Measurements from ENCODE around the gene TTYH1.
A peak's percentile ranks its signal among the peaks of the same experiment; 100 is the strongest.

Gene TTYH1

GRCh38 chr19:54383330-54383729 lies 31.9 kb upstream of the TTYH1 start:
- DNase-seq (ENCODE audit: low read depth in 1 of 2, low spot score in 1 of 2) = no peak
- no peak overlapping the region for H3K4me3 ChIP-seq (replicated peaks; ENCODE audit: insufficient read depth, low read length)
- no peaks in the 10 kb centered on the region for H3K27me3 ChIP-seq (ENCODE audit: insufficient read depth, poor library complexity, severe bottlenecking)
- TF ChIP-seq POLR2AphosphoS5 (IDR thresholded peaks at IDR 0.05; ENCODE audit: low read depth) (no peak), GABPA (IDR thresholded peaks at IDR 0.05; ENCODE audit: low read depth) (no peak), CTCF (IDR thresholded peaks at IDR 0.05; ENCODE audit: insufficient read depth, low read length) (no peak), SPI1 (IDR thresholded peaks at IDR 0.05; ENCODE audit: borderline replicate concordance, low read depth) (no peak)
- TF ChIP-seq, protein P1, sequence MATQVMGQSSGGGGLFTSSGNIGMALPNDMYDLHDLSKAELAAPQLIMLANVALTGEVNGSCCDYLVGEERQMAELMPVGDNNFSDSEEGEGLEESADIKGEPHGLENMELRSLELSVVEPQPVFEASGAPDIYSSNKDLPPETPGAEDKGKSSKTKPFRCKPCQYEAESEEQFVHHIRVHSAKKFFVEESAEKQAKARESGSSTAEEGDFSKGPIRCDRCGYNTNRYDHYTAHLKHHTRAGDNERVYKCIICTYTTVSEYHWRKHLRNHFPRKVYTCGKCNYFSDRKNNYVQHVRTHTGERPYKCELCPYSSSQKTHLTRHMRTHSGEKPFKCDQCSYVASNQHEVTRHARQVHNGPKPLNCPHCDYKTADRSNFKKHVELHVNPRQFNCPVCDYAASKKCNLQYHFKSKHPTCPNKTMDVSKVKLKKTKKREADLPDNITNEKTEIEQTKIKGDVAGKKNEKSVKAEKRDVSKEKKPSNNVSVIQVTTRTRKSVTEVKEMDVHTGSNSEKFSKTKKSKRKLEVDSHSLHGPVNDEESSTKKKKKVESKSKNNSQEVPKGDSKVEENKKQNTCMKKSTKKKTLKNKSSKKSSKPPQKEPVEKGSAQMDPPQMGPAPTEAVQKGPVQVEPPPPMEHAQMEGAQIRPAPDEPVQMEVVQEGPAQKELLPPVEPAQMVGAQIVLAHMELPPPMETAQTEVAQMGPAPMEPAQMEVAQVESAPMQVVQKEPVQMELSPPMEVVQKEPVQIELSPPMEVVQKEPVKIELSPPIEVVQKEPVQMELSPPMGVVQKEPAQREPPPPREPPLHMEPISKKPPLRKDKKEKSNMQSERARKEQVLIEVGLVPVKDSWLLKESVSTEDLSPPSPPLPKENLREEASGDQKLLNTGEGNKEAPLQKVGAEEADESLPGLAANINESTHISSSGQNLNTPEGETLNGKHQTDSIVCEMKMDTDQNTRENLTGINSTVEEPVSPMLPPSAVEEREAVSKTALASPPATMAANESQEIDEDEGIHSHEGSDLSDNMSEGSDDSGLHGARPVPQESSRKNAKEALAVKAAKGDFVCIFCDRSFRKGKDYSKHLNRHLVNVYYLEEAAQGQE (IDR thresholded peaks at IDR 0.05; ENCODE audit: insufficient replicate concordance, low read depth) = no peak
- H3K27ac ChIP-seq (replicated peaks) = no peak overlapping the region

- H3K27ac ChIP-seq (replicated peaks) = peak overlapping the region; percentile 83
- H3K27me3 ChIP-seq (ENCODE audit: insufficient read depth, poor library complexity, severe bottlenecking) = no peaks in the 10 kb centered on the region
- H3K4me3 ChIP-seq (replicated peaks; ENCODE audit: insufficient read depth, low read length) = peak overlapping the region; percentile 27
- peak; percentile 78 to 93 for DNase-seq (ENCODE audit: low read depth in 1 of 2, low spot score in 1 of 2)
- TF ChIP-seq GABPA (IDR thresholded peaks at IDR 0.05; ENCODE audit: low read depth) = peak; percentile 54; the same call in 1 of the 2 replicates
- TF ChIP-seq, protein P1 (IDR thresholded peaks at IDR 0.05; ENCODE audit: insufficient replicate concordance, low read depth) = no peak
- TF ChIP-seq SPI1 (IDR thresholded peaks at IDR 0.05; ENCODE audit: borderline replicate concordance, low read depth) = peak; percentile 66; the same call in 1 of the 2 replicates
- no peak for TF ChIP-seq CTCF (IDR thresholded peaks at IDR 0.05; ENCODE audit: insufficient read depth, low read length)
- TF ChIP-seq POLR2AphosphoS5 (IDR thresholded peaks at IDR 0.05; ENCODE audit: low read depth) = peak; percentile 99
Observed at GRCh38 chr19:54387991-54388801, 27.1 kb upstream of the TTYH1 start.

DNA sequence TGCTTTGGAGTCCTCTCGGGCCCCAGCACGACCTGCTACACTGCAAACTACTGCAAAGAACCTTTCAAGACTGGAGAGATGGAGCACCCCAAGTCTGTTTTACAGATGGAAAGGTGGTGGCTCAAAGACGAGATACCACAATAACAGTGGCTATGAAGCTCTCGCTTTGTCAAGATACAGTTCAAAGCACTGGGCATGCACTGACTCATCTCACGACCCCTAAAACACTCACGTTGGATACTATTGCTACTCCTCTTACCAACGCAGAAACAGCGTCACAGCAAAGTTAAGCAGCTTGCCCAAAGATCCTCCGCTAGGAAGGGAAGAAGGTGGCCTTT lies 26.5 kb upstream of the TTYH1 start:
- Histone ChIP-seq H3K27me3 (ENCODE audit: insufficient read depth, poor library complexity, severe bottlenecking) (no peaks in the 10 kb centered on the region), H3K4me3 (replicated peaks; ENCODE audit: insufficient read depth, low read length) (peak overlapping the region; percentile 27; the same call in 1 of the 2 replicates), H3K27ac (replicated peaks) (peak overlapping the region; percentile 83)
- TF ChIP-seq POLR2AphosphoS5 (IDR thresholded peaks at IDR 0.05; ENCODE audit: low read depth) = no peak; the same call in 1 of the 2 replicates
- TF ChIP-seq SPI1 (IDR thresholded peaks at IDR 0.05; ENCODE audit: borderline replicate concordance, low read depth) = no peak
- TF ChIP-seq, protein P1 (IDR thresholded peaks at IDR 0.05; ENCODE audit: insufficient replicate concordance, low read depth) = no peak
- TF ChIP-seq GABPA (IDR thresholded peaks at IDR 0.05; ENCODE audit: low read depth) = no peak
- TF ChIP-seq CTCF (IDR thresholded peaks at IDR 0.05; ENCODE audit: insufficient read depth, low read length) = no peak
- DNase-seq (ENCODE audit: low read depth in 1 of 2, low spot score in 1 of 2) = no peak
